Suppressor macrophage treated with lipopolysaccharide for 1 hour (primary cell): ENCODE data around the gene TPD52L1.
A peak's percentile ranks its signal among the peaks of the same experiment; 100 is the strongest.

Experiments
- DNase-seq, 3 donors: peaks; one replicate each; pipeline ENCODE4 v3.0.0-alpha.2; 2020 to 2022

The TPD52L1 gene

GRCh38 chr6:125310994-125311649 is 157.5 kb downstream of the TPD52L1 start:
- peak; percentile 57 to 71 (median 70) for DNase-seq

- DNase-seq = no peak
These were observed 158.9 kb downstream of the TPD52L1 start for GRCh38 chr6:125312478-125312877.

- DNase-seq = no peak
These were observed 159.4 kb downstream of the TPD52L1 start for GRCh38 chr6:125312950-125313349.
